GOT3 (cell line): ENCODE data around the gene UBR1.
"Not testable (repeated sequence)": the region's sequence is repeated elsewhere in the genome, so short reads cannot be mapped to it uniquely, and the experiment has no call there.

Experiments used
- DNase-seq: peaks from one replicate; lab custom pipeline; 2025; ENCODE audit warnings: mixed read lengths; lab: John Stamatoyannopoulos, UW

The UBR1 gene

DNA sequence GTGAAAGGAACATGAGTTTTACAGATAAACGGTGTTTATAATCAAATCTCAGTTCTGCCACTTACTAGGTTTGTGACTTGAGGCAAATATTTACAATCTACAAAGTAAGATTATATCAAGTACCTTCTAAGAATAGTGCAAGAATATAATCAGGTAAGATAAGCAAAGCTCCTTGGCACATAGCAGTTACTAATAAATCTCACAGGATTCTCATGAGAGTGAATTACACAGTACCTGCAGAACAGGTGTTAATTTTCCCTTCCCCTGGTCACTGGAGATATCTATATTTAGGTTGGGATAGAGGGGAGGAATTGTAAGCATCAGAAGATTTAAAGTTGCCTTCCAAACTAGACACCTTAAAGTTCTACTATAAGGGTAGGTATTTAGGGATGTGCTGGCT is 53.0 kb downstream of the UBR1 start:
- DNase-seq, result no peak

DNA sequence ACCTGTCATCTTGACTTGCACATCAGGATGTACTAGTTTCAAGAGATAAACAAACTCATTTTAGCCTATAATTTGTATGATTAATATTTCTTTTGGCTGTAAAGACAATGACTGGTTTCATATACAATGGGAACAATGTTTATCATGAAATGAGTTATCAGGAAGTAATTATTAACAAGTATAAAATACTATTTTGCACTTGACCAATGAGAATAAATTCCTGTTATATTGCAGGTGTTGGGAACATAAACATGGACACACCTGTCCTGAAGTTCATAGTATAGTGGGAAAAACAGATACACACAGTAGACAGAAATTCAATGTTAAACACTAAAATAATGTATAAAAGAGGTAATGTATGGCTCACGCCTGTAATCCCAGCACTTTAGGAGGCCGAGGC is 56.9 kb downstream of the UBR1 start:
- no peak for DNase-seq

DNA sequence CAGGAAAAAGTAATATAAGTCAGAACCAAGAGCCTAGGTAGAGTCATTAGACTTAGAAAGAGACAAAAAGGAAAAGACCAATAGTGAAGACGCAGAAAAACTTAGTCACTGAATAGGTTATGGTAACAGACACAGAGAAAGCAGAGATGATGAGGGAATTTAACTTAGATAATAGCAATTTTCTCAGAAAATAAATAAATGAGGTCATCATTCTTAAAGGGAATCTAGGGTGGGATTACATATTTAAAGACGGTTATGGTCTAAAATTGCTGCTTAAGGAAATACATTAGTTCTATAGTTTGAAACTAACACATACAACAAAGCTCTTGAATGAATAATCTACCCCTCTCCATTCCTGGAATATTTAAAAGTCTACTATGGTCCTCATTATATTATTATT is 59.4 kb downstream of the UBR1 start:
- DNase-seq, result no peak

DNA sequence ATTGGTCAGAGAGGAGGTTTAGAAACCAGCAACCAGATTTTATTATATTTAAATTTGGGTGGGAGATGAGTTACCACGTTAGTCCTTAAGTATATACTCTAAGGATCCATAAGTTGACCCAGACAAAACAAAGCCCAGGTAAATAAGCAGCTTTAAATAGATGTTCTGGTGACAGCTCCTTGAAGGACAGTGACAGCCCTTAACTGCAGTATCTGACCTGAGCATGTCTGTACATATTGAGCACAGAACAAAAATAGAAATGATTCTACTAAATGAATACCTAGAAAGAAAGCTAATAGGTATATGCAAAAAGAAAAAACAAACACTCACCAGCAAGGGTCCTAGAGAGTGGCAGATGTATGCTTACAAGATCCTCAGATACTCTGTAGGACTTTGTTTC is 63.0 kb downstream of the UBR1 start:
- DNase-seq, result no peak

DNA sequence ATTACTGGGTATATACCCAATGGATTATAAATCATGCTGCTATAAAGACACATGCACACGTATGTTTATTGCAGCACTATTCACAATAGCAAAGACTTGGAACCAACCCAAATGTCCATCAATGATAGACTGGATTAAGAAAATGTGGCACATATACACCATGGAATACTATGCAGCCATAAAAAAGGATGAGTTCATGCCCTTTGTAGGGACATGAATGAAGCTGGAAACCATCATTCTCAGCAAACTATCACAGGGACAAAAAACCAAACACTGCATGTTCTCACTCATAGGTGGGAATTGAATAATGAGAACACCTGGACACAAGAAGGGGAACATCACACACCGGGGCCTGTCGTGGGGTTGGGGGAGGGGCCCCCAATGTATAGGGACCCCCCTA is 64.8 kb downstream of the UBR1 start:
- DNase-seq, result not testable (repeated sequence)

DNA sequence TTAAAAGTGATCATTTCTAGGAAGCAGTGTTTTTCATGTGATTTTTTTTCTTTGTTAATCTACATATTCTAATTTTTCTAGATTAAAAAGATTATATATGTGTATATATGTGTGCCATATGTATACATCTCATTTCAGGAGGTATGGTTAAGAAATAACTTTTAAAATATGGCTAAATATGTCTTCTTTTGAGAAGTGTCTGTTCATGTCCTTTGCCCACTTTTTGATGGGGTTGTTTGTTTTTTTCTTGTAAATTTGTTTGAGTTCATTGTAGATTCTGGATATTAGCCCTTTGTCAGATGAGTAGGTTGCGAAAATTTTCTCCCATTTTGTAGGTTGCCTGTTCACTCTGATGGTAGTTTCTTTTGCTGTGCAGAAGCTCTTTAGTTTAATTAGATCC is 70.6 kb downstream of the UBR1 start:
- DNase-seq, result not testable (repeated sequence)

DNA sequence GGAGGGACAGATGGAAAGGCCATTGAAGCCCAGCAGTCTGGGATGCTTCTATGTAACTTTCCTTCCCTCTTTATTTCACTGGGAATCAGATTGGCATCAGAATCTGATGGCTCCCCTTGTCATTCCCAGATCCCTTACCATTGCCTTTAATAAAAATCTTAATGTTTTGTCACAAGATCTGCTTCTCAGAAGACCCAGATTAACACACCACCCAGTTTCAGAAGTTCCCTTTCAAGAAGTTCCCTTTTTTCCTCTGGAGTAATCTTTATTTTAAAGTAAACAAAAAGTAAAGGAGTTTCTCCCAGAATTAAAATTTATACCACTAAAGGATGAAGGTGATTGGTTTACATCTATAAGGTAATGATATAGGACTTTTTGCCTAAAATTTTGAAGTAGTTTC is 76.4 kb downstream of the UBR1 start:
- DNase-seq, result no peak

DNA sequence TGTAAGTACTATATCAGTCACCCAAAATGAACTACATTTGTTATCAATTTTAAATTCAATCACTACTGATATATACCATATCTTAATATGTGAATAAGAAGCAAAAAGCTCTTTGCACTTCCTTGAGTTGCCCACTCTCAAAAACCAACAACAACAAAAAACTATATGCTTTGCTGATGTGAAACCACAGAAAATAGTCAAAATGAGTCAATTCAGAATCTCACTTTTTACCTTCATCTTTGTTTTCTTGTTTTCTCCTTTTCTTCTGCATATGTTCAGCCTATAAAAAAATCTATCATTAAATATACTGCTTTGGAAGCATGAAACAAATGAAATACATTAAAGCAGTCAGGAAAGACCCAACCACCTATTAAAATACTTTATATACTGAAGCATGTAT is 80.7 kb downstream of the UBR1 start:
- DNase-seq, result no peak

DNA sequence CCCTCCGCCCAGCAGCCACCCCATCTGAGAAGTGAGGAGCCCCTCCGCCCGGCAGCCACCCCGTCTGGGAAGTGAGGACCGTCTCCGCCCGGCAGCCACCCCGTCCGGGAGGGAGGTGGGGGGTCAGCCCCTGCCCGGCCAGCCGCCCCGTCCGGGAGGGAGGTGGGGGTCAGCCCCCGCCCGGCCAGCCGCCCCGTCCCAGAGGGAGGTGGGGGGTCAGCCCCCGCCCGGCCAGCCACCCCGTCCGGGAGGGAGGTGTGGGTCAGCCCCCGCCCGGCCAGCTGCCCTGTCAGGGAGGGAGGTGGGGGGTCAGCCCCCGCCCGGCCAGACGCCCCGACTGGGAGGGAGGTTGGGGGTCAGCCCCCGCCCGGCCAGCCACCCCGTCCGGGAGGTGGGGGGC is 91.2 kb downstream of the UBR1 start:
- DNase-seq, result not testable (repeated sequence)

DNA sequence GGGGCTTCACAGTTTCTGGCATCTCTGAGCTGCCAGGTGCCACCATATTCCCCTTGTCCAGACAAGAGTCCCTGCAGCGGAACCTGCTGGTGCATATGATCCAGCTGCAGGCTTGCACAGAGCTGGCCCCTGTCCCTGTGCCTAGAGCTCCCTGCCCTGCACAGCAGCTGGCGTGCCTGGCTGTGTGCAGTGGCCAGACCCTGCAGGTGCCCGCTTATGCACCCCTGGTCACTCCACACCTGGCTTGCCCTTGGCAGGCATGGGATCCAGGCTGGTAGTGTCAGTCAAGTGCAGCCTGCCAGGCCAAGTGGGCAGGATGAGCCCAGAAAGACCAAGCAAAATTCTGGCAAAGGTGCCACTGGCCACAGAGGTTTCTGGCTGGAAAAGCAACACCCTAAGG is 96.6 kb downstream of the UBR1 start:
- DNase-seq, result no peak

DNA sequence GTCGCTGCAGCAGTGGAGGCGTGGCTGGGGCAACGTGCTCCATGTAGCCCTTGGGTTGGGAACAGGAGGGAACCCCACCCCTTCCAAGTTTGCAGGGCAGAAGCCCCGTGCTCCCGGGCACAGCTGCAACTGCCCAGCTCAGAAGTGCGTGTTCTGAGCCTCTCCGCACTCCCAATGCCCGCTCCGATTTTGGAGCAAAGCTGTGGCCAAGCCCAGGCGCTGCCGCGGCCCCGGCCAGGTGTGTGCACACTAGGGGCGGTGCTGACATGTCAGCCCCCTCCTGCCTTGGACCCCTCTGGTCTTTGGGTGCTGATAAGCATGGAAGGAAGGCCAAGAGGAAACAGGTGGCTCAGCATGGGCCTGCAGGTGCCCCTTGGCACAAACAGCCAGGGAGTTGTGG is 97.7 kb downstream of the UBR1 start:
- DNase-seq, result no peak

DNA sequence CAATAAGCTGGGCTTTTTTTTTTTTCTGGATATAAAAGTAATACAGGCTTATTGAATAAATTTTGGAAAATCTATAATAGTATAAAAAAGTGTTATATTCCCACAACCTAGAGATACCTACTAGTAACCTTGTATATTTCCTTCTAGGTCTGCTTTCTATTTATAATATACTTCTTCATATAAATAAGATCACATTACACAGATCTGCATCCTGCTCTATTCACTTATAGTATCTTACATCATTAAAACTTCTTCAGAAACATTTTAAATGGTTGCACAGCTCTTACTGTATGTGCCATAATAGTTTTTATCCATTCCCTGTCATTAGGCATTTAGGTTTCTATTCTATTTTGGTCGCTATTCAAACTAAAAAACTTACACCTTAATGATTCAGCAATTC is 98.3 kb downstream of the UBR1 start:
- DNase-seq, result no peak

DNA sequence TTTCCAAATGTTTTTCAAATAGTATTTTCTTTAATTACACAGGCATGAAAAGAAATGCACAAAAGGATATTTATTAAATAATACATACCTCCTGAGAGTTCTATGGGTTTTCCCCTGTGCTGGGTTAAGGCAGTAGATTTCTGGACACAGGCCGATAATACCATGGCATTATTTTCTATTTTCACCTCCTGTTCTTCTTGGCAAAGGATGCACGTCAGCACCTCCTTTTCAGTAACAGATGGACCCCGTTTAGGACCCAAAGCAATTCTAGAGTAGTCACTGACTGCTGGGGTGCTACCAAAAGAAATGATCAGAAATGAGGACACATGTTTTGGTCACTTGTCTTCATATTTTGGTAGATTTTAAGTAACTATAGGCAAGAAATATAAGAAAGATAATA is 98.8 kb downstream of the UBR1 start:
- no peak for DNase-seq

DNA sequence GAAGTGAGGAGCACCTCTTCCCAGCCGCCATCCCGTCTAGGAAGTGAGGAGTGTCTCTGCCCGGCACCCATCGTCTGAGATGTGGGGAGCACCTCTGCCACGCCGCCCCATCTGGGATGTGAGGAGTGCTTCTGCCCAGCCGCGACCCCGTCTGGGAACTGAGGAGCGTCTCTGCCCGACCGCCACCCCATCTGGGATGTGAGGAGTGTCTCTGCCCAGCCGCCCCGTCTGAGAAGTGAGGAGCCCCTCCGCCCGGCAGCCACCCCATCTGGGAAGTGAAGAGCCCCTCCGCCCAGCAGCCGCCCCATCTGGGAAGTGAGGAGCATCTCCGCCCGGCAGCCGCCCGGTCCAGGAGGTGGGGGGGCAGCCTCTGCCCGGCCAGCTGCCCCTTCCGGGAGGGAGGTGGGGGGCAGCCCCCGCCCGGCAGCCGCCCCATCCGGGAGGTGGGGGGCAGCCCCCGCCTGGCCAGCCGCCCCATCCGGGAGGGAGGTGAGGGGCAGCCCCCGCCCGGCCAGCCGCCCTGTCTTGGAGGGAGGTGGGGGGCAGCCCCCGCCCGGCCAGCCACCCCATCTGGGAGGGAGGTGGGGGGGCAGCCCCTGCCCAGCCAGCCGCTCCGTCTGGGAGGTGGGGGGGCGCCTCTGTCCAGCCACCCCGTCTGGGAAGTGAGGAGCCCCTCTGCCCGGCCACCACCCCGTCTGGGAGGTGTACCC is 100.8 kb downstream of the UBR1 start:
- not testable (repeated sequence) for DNase-seq

DNA sequence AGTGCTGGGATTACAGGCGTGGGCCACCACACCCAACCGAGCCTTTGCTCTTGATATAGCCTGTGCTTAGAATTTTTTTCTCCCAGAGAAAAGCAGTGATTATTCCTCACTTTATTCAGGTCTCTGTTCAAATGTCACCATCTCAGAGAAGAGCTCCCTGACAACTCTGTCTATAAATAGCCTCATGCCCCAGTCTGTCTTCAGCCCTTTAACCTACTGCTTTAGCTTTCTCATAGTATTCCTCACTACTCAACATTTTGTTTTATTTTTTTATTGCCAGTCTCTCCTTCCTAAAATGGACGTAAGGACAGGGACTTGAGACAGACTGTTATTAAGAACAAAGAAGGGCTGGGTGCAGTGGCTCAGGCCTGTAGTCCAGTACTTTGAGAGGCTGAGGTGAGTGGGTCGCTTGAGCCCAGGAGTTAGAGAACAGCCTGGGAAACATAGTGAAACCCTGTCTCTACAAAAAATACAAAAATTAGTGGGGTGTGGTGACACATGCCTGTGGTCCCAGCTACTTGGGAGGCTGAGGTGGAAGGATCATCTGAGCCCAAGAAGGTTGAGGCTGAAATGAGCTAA is 106.5 kb downstream of the UBR1 start:
- no peak for DNase-seq

DNA sequence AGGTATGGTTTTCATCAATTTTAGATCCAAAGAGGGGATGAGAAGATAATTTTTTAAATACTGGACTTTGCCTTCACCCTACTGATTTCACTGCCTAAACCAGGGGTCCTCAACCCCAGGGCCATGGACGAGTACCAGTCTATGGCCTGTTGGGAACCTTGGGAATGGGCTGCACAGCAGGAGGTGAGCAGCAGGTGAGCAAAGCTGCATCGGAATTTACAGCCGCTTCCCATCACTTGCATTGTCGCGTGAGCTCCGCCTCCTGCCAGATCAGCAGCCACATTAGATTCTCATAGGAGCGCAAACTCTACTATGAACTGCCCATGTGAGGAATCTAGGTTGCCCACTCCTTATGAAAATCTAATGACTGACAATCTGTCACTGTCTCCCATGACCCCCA is 109.0 kb downstream of the UBR1 start:
- DNase-seq, result no peak

DNA sequence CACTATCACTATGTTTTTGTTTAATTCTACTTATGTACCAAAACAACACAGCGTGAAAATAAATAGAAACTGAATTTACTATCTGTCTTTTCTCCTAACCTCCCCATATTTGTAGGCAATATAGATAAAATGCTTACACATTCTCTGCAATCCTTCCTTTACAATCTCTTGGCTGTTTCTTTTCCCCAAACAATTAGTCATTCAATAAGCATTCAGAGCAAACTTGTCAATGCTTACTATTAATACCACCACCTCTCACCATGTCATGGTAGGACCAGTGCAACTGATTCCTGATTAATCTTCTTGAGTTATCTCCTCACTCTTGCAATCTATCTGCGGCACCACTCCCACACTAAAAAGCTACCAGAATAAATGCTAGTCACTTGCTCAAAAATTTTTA is 111.3 kb downstream of the UBR1 start:
- no peak for DNase-seq

DNA sequence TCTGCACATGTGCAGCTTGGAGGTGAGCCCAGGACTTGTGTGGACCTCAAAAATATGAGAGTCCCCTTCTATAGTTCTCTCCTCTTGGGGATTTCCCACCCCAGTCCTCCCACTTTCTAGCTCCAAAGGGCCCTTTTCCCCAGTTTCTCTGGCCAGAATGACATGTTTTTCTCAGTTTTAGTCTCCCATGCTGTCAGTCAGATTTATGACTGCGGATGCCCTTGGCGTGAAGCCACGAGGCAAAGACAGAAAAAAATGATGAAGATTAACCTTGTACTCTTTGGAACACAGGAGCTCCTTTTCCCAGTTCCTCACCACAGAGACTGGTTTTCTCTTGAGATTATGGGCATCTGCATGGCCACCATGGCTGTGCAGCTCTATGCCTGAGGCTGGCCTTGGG is 113.2 kb downstream of the UBR1 start:
- no peak for DNase-seq

DNA sequence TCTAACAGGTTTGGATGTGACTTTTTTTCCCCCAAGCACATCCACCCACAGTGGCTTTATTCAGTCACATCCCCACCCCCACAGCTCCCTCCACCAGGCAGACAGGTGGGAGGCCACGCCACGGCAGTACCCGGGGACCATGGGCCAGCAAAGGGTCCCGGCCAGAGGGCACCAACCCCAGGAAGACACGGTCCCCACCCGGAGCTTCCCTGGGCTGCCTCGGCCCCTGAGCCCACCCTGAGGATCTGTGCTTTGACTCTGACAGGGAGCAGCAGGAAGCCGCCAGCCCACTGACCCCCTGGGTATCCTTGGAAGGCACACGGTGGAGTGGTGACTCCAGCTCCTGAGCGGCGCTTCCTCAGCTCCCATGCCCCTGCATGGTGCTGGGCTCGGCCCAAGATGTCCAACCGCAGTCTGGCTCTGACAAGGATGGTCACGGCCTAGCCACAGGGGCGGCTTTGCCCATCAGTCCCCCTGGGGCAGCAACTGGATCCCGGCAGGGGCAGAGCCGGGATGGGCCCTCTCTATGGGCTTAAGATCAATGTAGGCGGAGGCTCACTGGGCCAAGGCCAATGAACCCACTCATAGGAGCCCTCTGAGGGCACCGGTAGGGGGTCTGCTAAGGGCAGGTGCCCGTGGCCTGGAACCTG is 119.0 kb downstream of the UBR1 start:
- no peak for DNase-seq

DNA sequence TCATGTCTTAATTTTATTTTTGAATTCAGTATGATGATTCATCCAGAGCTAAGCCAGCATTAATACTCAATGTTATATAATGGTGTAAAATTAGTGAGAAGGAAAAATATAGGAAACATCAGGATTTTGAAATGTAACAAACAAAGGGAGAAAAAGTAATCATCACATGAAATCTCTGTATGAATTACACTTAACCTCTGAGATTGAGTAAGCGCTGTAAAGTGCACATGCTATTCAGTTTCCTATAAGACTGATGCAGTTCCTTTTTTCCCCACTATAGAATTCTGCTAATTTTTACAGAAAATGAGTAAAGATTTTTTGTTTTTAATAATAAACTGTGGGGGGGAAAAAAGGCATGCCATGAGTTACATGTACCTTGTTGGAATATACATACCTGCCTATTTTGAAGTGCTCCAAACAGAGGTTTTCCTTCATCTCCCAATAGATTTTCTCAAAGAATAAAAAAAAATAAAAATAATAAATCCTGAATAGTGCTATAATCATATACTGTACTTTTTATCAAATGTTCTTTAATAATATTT is 121.3 kb downstream of the UBR1 start:
- DNase-seq, result no peak

DNA sequence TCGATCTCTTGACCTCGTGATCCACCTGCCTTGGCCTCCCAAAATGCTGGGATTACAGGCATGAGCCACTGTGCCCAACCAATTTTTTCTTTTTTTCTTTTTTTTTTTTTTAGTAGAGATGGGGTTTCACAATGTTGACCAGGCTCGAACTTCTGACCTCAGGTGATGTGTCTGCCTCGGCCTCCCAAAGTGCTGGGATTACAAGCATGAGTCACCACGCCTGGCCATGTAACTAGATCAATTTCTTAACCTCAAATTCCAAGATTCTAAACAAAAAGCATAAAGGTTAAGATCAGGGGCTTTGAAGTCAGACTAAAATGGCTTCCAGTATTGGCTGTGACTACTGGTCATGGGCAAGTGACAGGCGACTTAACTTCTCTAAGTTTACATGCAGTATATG is 126.7 kb downstream of the UBR1 start:
- DNase-seq, result not testable (repeated sequence)

DNA sequence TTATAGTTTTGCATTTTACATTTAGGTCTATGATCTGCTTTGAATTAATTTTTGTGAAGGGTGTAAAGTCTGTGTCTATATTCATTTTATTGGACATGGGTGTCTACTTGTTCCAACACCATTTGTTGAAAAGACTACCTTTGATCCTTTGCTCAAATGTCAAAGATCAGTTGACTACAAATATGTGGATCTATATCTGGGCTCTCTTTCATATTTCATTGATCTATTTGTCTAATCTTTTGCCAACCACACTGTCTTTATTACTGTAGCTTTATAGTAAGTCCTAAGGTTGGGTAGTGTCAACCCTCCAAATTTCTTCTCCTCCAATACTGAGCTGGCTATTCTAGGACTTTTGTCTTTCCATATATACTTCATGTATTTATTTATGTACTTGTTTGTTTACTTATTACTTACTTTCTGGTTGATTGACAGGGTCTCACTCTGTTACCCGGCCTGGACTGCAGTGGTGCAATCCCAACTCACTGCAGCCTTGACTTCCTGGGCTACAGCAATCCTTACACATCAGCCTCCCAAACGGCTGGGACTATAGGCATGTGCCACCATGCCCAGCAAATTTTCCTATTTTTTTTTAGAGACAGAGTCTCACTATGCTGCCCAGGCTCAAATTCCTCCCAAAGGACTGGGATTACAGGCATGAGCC is 131.5 kb downstream of the UBR1 start:
- no peak for DNase-seq

DNA sequence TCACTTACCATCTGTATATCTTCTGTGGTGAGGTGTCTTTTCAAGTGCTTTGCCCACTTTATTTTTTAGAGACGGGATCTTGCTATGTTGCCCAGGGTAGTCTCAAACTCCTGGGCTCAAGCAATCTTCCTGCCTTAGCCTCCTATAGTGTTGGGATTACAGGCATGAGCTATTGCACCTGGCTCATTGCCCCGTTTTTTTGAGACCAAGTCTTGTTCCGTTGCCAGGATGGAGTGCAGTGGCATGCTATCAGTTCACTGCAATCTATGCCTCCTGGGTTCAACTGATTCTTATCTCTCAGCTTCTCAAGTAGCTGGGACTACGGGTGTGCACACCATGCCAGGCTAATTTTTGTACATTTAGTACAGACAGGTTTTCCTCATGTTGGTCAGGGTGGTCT is 132.7 kb downstream of the UBR1 start:
- DNase-seq, result no peak
